ENCODE data around the gene SLC22A1.

The SLC22A1 gene

DNA sequence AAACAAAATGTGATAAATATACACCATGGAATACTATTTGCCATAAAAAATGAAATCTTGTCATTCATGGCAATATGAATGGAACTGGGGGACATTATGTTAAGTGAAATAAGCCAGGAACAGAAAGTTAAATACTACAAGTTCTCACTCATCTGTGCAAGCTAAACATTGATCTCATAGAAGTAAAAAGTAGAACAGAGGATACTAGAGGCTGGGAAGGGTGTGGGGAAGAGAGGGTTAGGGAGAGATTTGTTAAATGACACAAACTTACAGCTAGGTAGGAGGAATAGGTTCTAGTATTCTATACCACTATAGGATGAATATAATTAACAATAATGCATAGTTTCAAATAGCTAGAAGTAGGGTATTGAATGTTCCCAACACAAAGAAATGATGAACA is 76.0 kb downstream of the SLC22A1 start:
- no peaks in the 10 kb centered on the region for H3K36me3 ChIP-seq (ENCODE audit: insufficient read depth, low read length)
- H3K9ac ChIP-seq (ENCODE audit: insufficient read length) = no peak overlapping the region
- TF ChIP-seq EZH2 (IDR thresholded peaks at IDR 0.05) (no peak), POLR2AphosphoS5 (IDR thresholded peaks at IDR 0.05; ENCODE audit: borderline replicate concordance, low read depth, low read length) (no peak), FOXP2 (optimal IDR thresholded peaks at IDR 0.05; ENCODE audit: control extremely low read depth, extremely low read length, insufficient read depth) (no peak)
- H3K4me3 ChIP-seq = no peak overlapping the region
- no peak overlapping the region for H3K27ac ChIP-seq
- no peaks in the 10 kb centered on the region for H3K9me3 ChIP-seq (ENCODE audit: low read depth, low read length)
- DNase-seq (ENCODE audit: low read depth, low spot score) = no peak

DNA sequence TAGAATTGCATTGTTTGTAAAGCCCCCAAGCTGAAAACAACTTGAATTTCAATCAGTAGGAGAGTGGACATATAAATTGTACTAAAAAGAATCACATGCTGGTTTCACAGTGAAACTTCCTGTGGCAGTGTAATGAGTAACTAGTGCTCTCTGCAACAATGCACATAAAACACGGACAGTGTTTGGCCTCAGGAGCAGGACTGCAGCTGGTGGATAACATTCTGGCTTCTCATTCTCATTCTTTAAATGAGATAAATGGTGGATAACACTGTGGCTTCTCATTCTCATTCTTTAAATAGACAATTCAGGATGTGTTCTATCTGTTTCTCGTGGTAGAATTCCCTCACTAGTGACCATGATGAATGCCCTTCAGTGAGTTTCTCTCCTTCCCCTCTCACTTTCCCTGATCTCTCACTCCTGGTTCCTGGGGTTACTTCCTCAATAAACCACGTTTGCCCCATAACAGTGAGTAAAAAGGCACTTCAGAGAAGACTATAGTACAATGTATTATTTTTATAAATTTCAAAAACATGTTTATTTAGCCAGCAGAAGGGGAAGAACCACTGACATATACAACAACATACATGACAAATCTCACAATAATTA is 77.1 kb downstream of the SLC22A1 start:
- Histone ChIP-seq H3K9ac (ENCODE audit: insufficient read length) (no peak overlapping the region), H3K27ac (no peak overlapping the region), H3K4me3 (no peak overlapping the region), H3K9me3 (ENCODE audit: low read depth, low read length) (no peaks in the 10 kb centered on the region), H3K36me3 (ENCODE audit: insufficient read depth, low read length) (no peaks in the 10 kb centered on the region)
- TF ChIP-seq POLR2AphosphoS5 (IDR thresholded peaks at IDR 0.05; ENCODE audit: borderline replicate concordance, low read depth, low read length) (no peak), EZH2 (IDR thresholded peaks at IDR 0.05) (no peak), FOXP2 (optimal IDR thresholded peaks at IDR 0.05; ENCODE audit: control extremely low read depth, extremely low read length, insufficient read depth) (no peak)
- DNase-seq (ENCODE audit: low read depth, low spot score) = no peak

DNA sequence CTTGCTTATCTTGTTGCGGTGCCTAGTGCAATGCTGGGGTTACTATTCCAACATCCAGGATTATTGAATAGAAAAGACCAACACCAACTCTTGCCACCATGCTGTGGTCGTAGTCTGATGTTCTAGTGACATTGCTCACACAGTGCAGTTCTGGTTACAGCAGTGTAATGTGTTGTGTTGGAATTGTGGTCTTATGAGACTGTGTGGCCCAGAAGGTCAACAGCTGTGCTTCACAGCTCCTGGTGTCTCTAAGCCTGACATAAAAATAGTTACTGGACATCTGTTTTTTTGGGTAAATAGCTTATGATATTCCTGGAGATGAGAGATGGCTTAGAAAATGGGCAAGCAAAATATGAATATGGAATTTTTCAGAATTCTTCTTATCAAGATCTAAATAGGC is 79.4 kb downstream of the SLC22A1 start:
- Histone ChIP-seq H3K9ac (ENCODE audit: insufficient read length) (no peak overlapping the region), H3K9me3 (ENCODE audit: low read depth, low read length) (no peaks in the 10 kb centered on the region), H3K36me3 (ENCODE audit: insufficient read depth, low read length) (no peaks in the 10 kb centered on the region), H3K27ac (no peak overlapping the region), H3K4me3 (no peak overlapping the region)
- TF ChIP-seq FOXP2 (optimal IDR thresholded peaks at IDR 0.05; ENCODE audit: control extremely low read depth, extremely low read length, insufficient read depth) (no peak), POLR2AphosphoS5 (IDR thresholded peaks at IDR 0.05; ENCODE audit: borderline replicate concordance, low read depth, low read length) (no peak), EZH2 (IDR thresholded peaks at IDR 0.05) (no peak)
- no peak for DNase-seq (ENCODE audit: low read depth, low spot score)

DNA sequence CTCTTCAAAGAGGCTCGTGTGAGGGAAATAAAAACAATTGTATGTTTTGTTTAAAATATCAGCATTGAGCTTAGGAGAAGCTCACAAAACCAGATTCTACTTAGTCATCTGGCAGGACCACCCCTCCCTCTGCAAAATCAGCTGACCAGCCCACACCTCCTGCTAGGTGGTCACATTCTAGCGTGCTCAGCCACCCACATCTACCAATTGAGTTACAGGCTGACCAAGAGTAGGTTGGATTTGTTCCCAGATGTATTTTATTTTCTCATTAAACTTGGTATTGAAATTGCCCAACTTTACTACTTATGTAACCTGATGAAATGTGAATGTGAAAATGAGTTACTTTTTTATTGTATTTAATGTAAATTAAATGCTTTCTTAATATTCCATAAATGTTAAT is 80.8 kb downstream of the SLC22A1 start:
- DNase-seq (ENCODE audit: low read depth, low spot score) = no peak
- Histone ChIP-seq H3K9ac (ENCODE audit: insufficient read length) (no peak overlapping the region), H3K9me3 (ENCODE audit: low read depth, low read length) (no peaks in the 10 kb centered on the region), H3K27ac (no peak overlapping the region), H3K36me3 (ENCODE audit: insufficient read depth, low read length) (no peaks in the 10 kb centered on the region), H3K4me3 (no peak overlapping the region)
- no peak for TF ChIP-seq POLR2AphosphoS5 (IDR thresholded peaks at IDR 0.05; ENCODE audit: borderline replicate concordance, low read depth, low read length)

DNA sequence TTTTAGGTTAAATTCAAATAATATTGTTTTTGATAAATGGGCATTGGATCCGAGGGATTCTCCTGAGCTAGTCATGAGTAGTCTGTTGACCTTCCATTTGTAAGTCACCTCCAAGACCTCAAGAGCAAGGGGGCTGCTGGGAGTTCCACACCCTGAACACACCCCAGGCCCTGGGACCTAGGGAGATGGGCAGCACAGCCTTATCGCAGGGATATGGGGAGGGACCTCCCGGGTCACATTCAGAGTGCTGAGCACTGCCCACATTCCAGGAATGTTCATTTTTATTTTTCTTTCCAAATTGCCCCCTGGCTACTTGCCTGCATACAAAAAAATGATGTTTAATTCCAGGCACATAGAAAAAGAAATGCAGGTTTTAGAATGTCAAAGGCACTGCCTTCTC is 81.5 kb downstream of the SLC22A1 start:
- H3K9me3 ChIP-seq (ENCODE audit: low read depth, low read length) = no peaks in the 10 kb centered on the region
- no peaks in the 10 kb centered on the region for H3K36me3 ChIP-seq (ENCODE audit: insufficient read depth, low read length)
- DNase-seq (ENCODE audit: low read depth, low spot score) = no peak

DNA sequence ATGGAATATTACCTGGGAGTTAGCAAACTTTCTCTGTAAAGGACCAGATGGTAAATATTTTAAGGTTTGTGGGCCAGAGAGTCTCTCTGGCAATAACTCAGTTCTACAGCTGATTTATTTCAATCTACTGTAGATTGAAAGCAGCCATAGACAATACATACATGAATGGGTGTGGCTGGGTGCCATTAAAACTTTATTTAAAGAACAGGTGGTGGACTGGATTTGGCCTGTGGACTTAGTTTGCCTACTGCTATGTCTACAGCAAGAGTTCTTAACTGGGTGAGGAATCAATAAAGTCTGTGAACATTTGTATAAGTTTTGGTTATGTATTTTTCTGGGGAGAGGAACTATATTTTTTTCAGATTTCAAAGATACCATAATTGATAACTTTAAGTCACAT is 81.9 kb downstream of the SLC22A1 start:
- H3K9me3 ChIP-seq (ENCODE audit: low read depth, low read length) = no peaks in the 10 kb centered on the region
- H3K27ac ChIP-seq = no peak overlapping the region
- DNase-seq (ENCODE audit: low read depth, low spot score) = no peak
- no peak overlapping the region for H3K9ac ChIP-seq (ENCODE audit: insufficient read length)
- TF ChIP-seq FOXP2 (optimal IDR thresholded peaks at IDR 0.05; ENCODE audit: control extremely low read depth, extremely low read length, insufficient read depth) (no peak), EZH2 (IDR thresholded peaks at IDR 0.05) (no peak), POLR2AphosphoS5 (IDR thresholded peaks at IDR 0.05; ENCODE audit: borderline replicate concordance, low read depth, low read length) (no peak)
- no peak overlapping the region for H3K4me3 ChIP-seq
- no peaks in the 10 kb centered on the region for H3K36me3 ChIP-seq (ENCODE audit: insufficient read depth, low read length)

More for the DNA sequence above, 81.5 kb downstream of the SLC22A1 start:
- no peak for TF ChIP-seq POLR2AphosphoS5 (IDR thresholded peaks at IDR 0.05; ENCODE audit: borderline replicate concordance, low read depth, low read length)
- H3K4me3 ChIP-seq = no peak overlapping the region
- H3K27ac ChIP-seq = no peak overlapping the region
- H3K9ac ChIP-seq (ENCODE audit: insufficient read length) = no peak overlapping the region

DNA sequence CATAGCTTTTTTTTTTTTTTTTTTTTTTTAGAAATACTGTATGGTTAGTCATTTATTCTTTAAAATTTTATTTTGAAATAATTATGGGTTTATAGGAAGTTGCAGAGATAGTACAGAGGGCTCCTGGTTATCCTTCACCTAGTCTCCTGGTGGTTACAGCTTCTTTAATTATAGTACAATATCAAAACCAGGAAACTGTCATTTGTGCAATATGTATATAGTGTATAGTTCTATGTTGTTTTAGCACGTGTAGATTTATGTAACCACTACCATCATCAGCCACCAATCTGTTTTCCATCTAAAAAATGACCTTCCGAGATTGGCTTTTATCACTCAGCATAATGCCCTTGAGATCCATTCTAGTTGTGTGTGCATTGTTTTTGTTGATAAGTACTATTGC is 82.3 kb downstream of the SLC22A1 start:
- no peak for TF ChIP-seq EZH2 (IDR thresholded peaks at IDR 0.05)
- TF ChIP-seq POLR2AphosphoS5 (IDR thresholded peaks at IDR 0.05; ENCODE audit: borderline replicate concordance, low read depth, low read length) = no peak
- TF ChIP-seq FOXP2 (optimal IDR thresholded peaks at IDR 0.05; ENCODE audit: control extremely low read depth, extremely low read length, insufficient read depth) = no peak
- Histone ChIP-seq H3K36me3 (ENCODE audit: insufficient read depth, low read length) (no peaks in the 10 kb centered on the region), H3K27ac (no peak overlapping the region), H3K9me3 (ENCODE audit: low read depth, low read length) (no peaks in the 10 kb centered on the region), H3K9ac (ENCODE audit: insufficient read length) (no peak overlapping the region), H3K4me3 (no peak overlapping the region)
- DNase-seq (ENCODE audit: low read depth, low spot score) = no peak

DNA sequence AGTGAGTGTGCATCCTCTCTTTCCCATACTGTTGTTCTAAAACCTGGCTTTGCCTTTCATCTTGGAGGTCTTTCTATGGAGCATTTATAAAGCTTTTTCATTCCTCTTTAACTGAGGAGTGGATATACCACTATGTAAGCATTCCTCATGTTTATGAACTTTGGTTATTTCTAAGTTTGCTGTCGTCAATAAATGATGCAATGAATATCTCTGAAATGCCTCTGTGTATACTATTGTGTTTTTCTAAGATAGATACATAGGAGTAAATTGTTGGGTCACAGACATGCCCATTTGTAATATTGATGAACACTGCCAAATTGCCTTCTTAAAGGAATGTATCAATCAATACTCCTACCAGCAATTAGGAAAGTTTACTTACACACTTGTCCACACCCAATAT is 83.1 kb downstream of the SLC22A1 start:
- Histone ChIP-seq H3K9me3 (ENCODE audit: low read depth, low read length) (no peaks in the 10 kb centered on the region), H3K36me3 (ENCODE audit: insufficient read depth, low read length) (no peaks in the 10 kb centered on the region), H3K4me3 (no peak overlapping the region), H3K27ac (no peak overlapping the region), H3K9ac (ENCODE audit: insufficient read length) (no peak overlapping the region)
- DNase-seq (ENCODE audit: low read depth, low spot score) = no peak
- TF ChIP-seq POLR2AphosphoS5 (IDR thresholded peaks at IDR 0.05; ENCODE audit: borderline replicate concordance, low read depth, low read length) = no peak
- no peak for TF ChIP-seq FOXP2 (optimal IDR thresholded peaks at IDR 0.05; ENCODE audit: control extremely low read depth, extremely low read length, insufficient read depth)
- TF ChIP-seq EZH2 (IDR thresholded peaks at IDR 0.05) = no peak

DNA sequence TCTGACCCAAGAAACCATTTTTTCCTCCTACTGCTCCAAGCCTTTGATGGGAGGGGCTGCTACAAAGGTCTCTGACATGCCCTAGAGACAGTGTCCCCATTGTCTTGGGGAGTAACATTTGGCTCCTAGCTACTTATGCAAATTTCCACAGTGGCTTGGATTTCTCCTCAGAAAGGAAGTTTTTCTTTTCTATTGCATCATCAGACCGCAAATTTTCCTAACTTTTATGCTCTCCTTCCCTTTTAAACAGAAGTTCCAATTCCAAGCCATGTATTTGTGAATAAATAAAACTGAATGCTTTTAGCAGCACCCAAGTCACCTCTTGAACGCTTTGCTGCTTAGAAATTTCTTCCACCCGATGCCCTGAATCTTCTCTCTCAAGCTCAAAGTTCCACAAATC is 86.0 kb downstream of the SLC22A1 start:
- DNase-seq (ENCODE audit: low read depth, low spot score) = no peak
- no peaks in the 10 kb centered on the region for H3K9me3 ChIP-seq (ENCODE audit: low read depth, low read length)
- no peak overlapping the region for H3K9ac ChIP-seq (ENCODE audit: insufficient read length)
- no peak overlapping the region for H3K27ac ChIP-seq
- no peaks in the 10 kb centered on the region for H3K36me3 ChIP-seq (ENCODE audit: insufficient read depth, low read length)
- no peak overlapping the region for H3K4me3 ChIP-seq
- TF ChIP-seq EZH2 (IDR thresholded peaks at IDR 0.05) (no peak), POLR2AphosphoS5 (IDR thresholded peaks at IDR 0.05; ENCODE audit: borderline replicate concordance, low read depth, low read length) (no peak), FOXP2 (optimal IDR thresholded peaks at IDR 0.05; ENCODE audit: control extremely low read depth, extremely low read length, insufficient read depth) (no peak)

All from SK-N-MC (cell line).